Liver (tissue), 9 donors: ENCODE measurements around the gene GPC1. TPM values are rescaled to one million over a fixed set of nuclear protein-coding genes. Genes with fewer than 3 reads are reported as not detected.

Experiments used
- DNase-seq: peaks from one replicate; pipeline ENCODE4 v3.0.0-alpha.2; 2017; ENCODE audit warnings: low spot score
- H3K27ac ChIP-seq, 2 donors: one replicate each; pipeline ENCODE4 v1.7.0; 2013; ENCODE audit warnings: inconsistent platforms in 2 of 2, low read length in 2 of 2, control low read depth in 1 of 2, low read depth in 1 of 2, mild to moderate bottlenecking in 1 of 2
- H3K27me3 ChIP-seq, 4 donors: one replicate each; pipeline versions ENCODE4 v1.6.1 to v1.7.0; 2013; ENCODE audit warnings: low read length in 3 of 4, inconsistent platforms in 1 of 4, mild to moderate bottlenecking in 1 of 4, moderate library complexity in 1 of 4; ENCODE audit not compliant: control insufficient read depth in 4 of 4, insufficient read depth in 4 of 4
- H3K36me3 ChIP-seq, 4 donors: one replicate each; pipeline versions ENCODE4 v1.6.1 to v1.7.0; 2013; ENCODE audit warnings: low read length in 3 of 4, mild to moderate bottlenecking in 3 of 4, low read depth in 1 of 4, moderate library complexity in 1 of 4; ENCODE audit not compliant: control insufficient read depth in 4 of 4, insufficient read depth in 3 of 4
- H3K4me1 ChIP-seq, 4 donors: one replicate each; pipeline versions ENCODE4 v1.6.1 to v1.7.0; 2013; ENCODE audit warnings: low read length in 3 of 4, mild to moderate bottlenecking in 3 of 4, moderate library complexity in 1 of 4; ENCODE audit not compliant: control insufficient read depth in 4 of 4, insufficient read depth in 4 of 4
- H3K4me3 ChIP-seq, 3 donors: one replicate each; pipeline versions ENCODE4 v1.6.1 to v1.7.0; 2013; ENCODE audit warnings: low read length in 3 of 3, control low read depth in 1 of 3, low read depth in 1 of 3, mild to moderate bottlenecking in 1 of 3
- H3K9ac ChIP-seq, 2 donors: one replicate each; pipeline ENCODE4 v1.7.0; 2013; ENCODE audit warnings: low read length in 2 of 2, mild to moderate bottlenecking in 2 of 2, moderate library complexity in 2 of 2, control low read depth in 1 of 2, low read depth in 1 of 2
- H3K9me3 ChIP-seq, 4 donors: one replicate each; pipeline versions ENCODE4 v1.6.1 to v1.7.0; 2013; ENCODE audit warnings: low read length in 3 of 4; ENCODE audit not compliant: control insufficient read depth in 4 of 4
- CTCF ChIP-seq: fragments of 150-350 bp; IDR thresholded peaks from 2 replicates; pipeline ENCODE4 v1.5.1; 2017; ENCODE audit warnings: improper control_type of control experiment, low read depth, low read length; ENCODE audit not compliant: missing input control
- EGR1 ChIP-seq, 2 donors: IDR thresholded peaks; 2 replicates each; pipeline ENCODE4 v1.6.1; 2016 to 2018; ENCODE audit warnings: antibody characterized with exemption in 2 of 2, low read depth in 2 of 2
- FOXA1 ChIP-seq: IDR thresholded peaks from 2 replicates; pipeline ENCODE4 v1.6.1; 2016; ENCODE audit warnings: antibody characterized with exemption
- FOXA2 ChIP-seq: IDR thresholded peaks from 2 replicates; pipeline ENCODE4 v1.6.1; 2016; ENCODE audit warnings: antibody characterized with exemption
- HNF4A ChIP-seq, 2 donors: conservative IDR thresholded peaks; 2 replicates each; pipeline ENCODE4 v1.6.1; 2016; ENCODE audit warnings: antibody characterized with exemption in 2 of 2, mild to moderate bottlenecking in 2 of 2
- HNF4G ChIP-seq: IDR thresholded peaks from 2 replicates; pipeline ENCODE4 v1.6.1; 2016; ENCODE audit warnings: antibody characterized with exemption
- JUND ChIP-seq, 2 donors: IDR thresholded peaks; 2 replicates each; pipeline ENCODE4 v1.6.1; 2016; ENCODE audit warnings: antibody characterized with exemption in 2 of 2
- NR2F2 ChIP-seq: IDR thresholded peaks from 2 replicates; pipeline ENCODE4 v1.6.1; 2016; ENCODE audit warnings: antibody characterized with exemption
- RXRA ChIP-seq, 2 donors: IDR thresholded peaks; 2 replicates each; pipeline ENCODE4 v1.6.1; 2017 to 2018; ENCODE audit warnings: antibody characterized with exemption in 2 of 2, mild to moderate bottlenecking in 1 of 2
- SP1 ChIP-seq: IDR thresholded peaks from 2 replicates; pipeline ENCODE4 v1.6.1; 2018; ENCODE audit warnings: antibody characterized with exemption, mild to moderate bottlenecking
- YY1 ChIP-seq: IDR thresholded peaks from 2 replicates; pipeline ENCODE4 v1.6.1; 2016; ENCODE audit warnings: antibody characterized with exemption, mild to moderate bottlenecking
- ZBTB33 ChIP-seq: IDR thresholded peaks from 2 replicates; pipeline ENCODE4 v1.6.1; 2016; ENCODE audit warnings: antibody characterized with exemption
- WGBS: extraction: QIAGEN DNeasy Blood & Tissue Kit; methylation state at CpG from one replicate; pipeline ENCODE4 v1.1.7; 2013; 5-methylcytosine and 5-hydroxymethylcytosine counted together
- polyA plus RNA-seq, 2 donors: library from polyadenylated mRNA; stranded (reverse) in 1 of 2; unstranded in 1 of 2; fragments of 200-250 nt in 1 of 2; fragments of >200 nt in 1 of 2; fragmentation: Nextera tagmentation in 1 of 2; extraction: Ambion mirVana in 1 of 2; gene quantifications; one replicate each; pipeline versions ENCODE4 v1.2.1 to v1.2.3, GENCODE V29; 2013 to 2015
- total RNA-seq, 2 donors: library from RNA; depleted of rRNA; stranded (reverse); fragments of >200 nt; gene quantifications; one replicate each; pipeline ENCODE4 v1.2.3, GENCODE V29; 2014
- TF ChIP-seq, protein P1 (sequence below): IDR thresholded peaks from 2 replicates; pipeline ENCODE4 v1.6.1; 2016; ENCODE audit warnings: antibody characterized with exemption, mild to moderate bottlenecking
- TF ChIP-seq, protein P2 (sequence below): IDR thresholded peaks from 2 replicates; pipeline ENCODE4 v1.6.1; 2016; ENCODE audit warnings: antibody characterized with exemption
- TF ChIP-seq, protein P3 (sequence below): IDR thresholded peaks from 2 replicates; pipeline ENCODE4 v1.6.1; 2016; ENCODE audit warnings: antibody characterized with exemption
- donor health status: healthy.
- donor health status: healthy.
- donor health status: healthy.
- donor health status: healthy.
- donor health status: healthy.

Gene GPC1
- total and polyA plus RNA-seq, 4 donors, result 3.2 to 41.0 (median 9.1) TPM

DNA sequence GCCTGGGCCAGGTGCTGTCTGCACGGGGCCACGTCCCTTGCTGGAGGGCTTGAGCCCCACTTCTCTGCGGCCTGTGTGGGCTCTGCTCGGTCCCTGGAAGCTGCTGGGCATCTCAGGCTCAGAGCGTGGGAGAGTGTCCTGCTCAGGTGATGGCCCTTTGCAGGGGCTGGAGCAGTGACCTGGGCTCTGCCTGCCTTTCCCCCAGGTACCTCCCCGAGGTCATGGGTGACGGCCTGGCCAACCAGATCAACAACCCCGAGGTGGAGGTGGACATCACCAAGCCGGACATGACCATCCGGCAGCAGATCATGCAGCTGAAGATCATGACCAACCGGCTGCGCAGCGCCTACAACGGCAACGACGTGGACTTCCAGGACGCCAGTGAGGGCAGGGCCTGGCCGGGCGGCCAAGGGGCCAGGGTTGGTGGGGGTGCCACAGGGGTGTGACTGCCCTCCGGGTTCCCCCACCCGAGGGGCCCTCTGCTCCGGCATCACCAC, 29.9 kb downstream of the GPC1 start:
- Histone ChIP-seq H3K9me3 (no peaks in the 10 kb centered on the region), H3K27ac (no peak overlapping the region), H3K9ac (no peak overlapping the region), H3K4me3 (no peak overlapping the region), H3K27me3 (no peaks in the 10 kb centered on the region), H3K36me3 (peaks cover 0 to 8% (median 4%) of the 10 kb centered on the region in 4 donors), H3K4me1 (no peaks in the 10 kb centered on the region)
- peak; percentile 30 for DNase-seq
- TF ChIP-seq, protein P1, sequence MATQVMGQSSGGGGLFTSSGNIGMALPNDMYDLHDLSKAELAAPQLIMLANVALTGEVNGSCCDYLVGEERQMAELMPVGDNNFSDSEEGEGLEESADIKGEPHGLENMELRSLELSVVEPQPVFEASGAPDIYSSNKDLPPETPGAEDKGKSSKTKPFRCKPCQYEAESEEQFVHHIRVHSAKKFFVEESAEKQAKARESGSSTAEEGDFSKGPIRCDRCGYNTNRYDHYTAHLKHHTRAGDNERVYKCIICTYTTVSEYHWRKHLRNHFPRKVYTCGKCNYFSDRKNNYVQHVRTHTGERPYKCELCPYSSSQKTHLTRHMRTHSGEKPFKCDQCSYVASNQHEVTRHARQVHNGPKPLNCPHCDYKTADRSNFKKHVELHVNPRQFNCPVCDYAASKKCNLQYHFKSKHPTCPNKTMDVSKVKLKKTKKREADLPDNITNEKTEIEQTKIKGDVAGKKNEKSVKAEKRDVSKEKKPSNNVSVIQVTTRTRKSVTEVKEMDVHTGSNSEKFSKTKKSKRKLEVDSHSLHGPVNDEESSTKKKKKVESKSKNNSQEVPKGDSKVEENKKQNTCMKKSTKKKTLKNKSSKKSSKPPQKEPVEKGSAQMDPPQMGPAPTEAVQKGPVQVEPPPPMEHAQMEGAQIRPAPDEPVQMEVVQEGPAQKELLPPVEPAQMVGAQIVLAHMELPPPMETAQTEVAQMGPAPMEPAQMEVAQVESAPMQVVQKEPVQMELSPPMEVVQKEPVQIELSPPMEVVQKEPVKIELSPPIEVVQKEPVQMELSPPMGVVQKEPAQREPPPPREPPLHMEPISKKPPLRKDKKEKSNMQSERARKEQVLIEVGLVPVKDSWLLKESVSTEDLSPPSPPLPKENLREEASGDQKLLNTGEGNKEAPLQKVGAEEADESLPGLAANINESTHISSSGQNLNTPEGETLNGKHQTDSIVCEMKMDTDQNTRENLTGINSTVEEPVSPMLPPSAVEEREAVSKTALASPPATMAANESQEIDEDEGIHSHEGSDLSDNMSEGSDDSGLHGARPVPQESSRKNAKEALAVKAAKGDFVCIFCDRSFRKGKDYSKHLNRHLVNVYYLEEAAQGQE, result no peak
- no peak for TF ChIP-seq NR2F2
- TF ChIP-seq, protein P2, sequence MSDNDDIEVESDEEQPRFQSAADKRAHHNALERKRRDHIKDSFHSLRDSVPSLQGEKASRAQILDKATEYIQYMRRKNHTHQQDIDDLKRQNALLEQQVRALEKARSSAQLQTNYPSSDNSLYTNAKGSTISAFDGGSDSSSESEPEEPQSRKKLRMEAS, result no peak
- no peak for TF ChIP-seq JUND (IDR thresholded peaks at IDR 0.05)
- no peak for TF ChIP-seq HNF4A (conservative IDR thresholded peaks at IDR 0.05)
- no peak for TF ChIP-seq YY1
- TF ChIP-seq EGR1 (IDR thresholded peaks at IDR 0.05; ENCODE audit: low read depth in 2 of 2), result no peak
- TF ChIP-seq SP1, result no peak
- TF ChIP-seq HNF4G, result no peak
- TF ChIP-seq ZBTB33, result no peak
- TF ChIP-seq CTCF, result no peak
- TF ChIP-seq, protein P3, sequence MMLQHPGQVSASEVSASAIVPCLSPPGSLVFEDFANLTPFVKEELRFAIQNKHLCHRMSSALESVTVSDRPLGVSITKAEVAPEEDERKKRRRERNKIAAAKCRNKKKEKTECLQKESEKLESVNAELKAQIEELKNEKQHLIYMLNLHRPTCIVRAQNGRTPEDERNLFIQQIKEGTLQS, result no peak
- TF ChIP-seq RXRA (IDR thresholded peaks at IDR 0.05), result no peak
- TF ChIP-seq FOXA1, result no peak
- TF ChIP-seq FOXA2, result no peak
- WGBS, result 95% methylated on average over 22 of the region's 22 CpGs
